GM23248 (cell line): ENCODE results near the gene RAB31. TPM values are rescaled to one million over a fixed set of nuclear protein-coding genes. Genes with fewer than 3 reads are reported as not detected.

ENCODE experiments used
- DNase-seq: peaks from one replicate; pipeline ENCODE4 v3.0.0-alpha.2; 2015
- H2AFZ ChIP-seq: fragments of 200-600 bp; sonication (generic); 2 replicates; pipeline ENCODE4 v1.6.1; 2016; ENCODE audit warnings: antibody characterized with exemption
- H3F3A ChIP-seq: fragments of 200-600 bp; sonication (generic); 2 replicates; pipeline ENCODE4 v1.6.1; 2016; ENCODE audit warnings: mild to moderate bottlenecking, antibody characterized with exemption, mixed run types; ENCODE audit not compliant: insufficient read depth
- H3K27ac ChIP-seq: fragments of 200-600 bp; sonication (generic); 2 replicates; pipeline ENCODE4 v1.5.1; 2016; ENCODE audit warnings: mild to moderate bottlenecking
- H3K27me3 ChIP-seq: fragments of 200-600 bp; sonication (generic); replicated peaks from 2 replicates; pipeline ENCODE4 v1.6.1; 2016; ENCODE audit warnings: mild to moderate bottlenecking; ENCODE audit not compliant: insufficient read depth
- H3K36me3 ChIP-seq: fragments of 200-600 bp; sonication (generic); 2 replicates; pipeline ENCODE4 v1.6.1; 2016; ENCODE audit warnings: low read depth, mild to moderate bottlenecking
- H3K4me1 ChIP-seq: fragments of 200-600 bp; sonication (generic); 2 replicates; pipeline ENCODE4 v1.6.1; 2016; ENCODE audit warnings: mild to moderate bottlenecking; ENCODE audit not compliant: insufficient read depth
- H3K4me2 ChIP-seq: fragments of 200-600 bp; sonication (generic); one replicate; pipeline ENCODE4 v1.6.1; 2016; ENCODE audit warnings: mild to moderate bottlenecking; ENCODE audit not compliant: unreplicated experiment
- H3K4me3 ChIP-seq: fragments of 200-600 bp; sonication (generic); 2 replicates; pipeline ENCODE4 v1.5.1; 2016; ENCODE audit warnings: mild to moderate bottlenecking
- H3K79me2 ChIP-seq: fragments of 200-600 bp; sonication (generic); 2 replicates; pipeline ENCODE4 v1.6.1; 2016; ENCODE audit warnings: mild to moderate bottlenecking; ENCODE audit not compliant: insufficient read depth
- H3K9ac ChIP-seq: fragments of 200-600 bp; sonication (generic); 2 replicates; pipeline ENCODE4 v1.6.1; 2016; ENCODE audit warnings: mild to moderate bottlenecking
- H3K9me2 ChIP-seq: fragments of 200-600 bp; sonication (generic); 2 replicates; pipeline ENCODE4 v1.6.1; 2016; ENCODE audit warnings: mixed run types, mild to moderate bottlenecking, moderate library complexity; ENCODE audit not compliant: insufficient read depth
- H3K9me3 ChIP-seq: fragments of 200-600 bp; sonication (generic); one replicate; pipeline ENCODE4 v1.6.1; 2017; ENCODE audit warnings: low read depth
- H4K20me1 ChIP-seq: fragments of 200-600 bp; sonication (generic); 2 replicates; pipeline ENCODE4 v1.6.0; 2016; ENCODE audit not compliant: insufficient read depth
- EZH2 ChIP-seq: fragments of 200-600 bp; sonication (generic); IDR thresholded peaks from 2 replicates; pipeline ENCODE4 v1.6.1; 2018; ENCODE audit warnings: antibody characterized with exemption, mild to moderate bottlenecking; ENCODE audit not compliant: insufficient read depth, poor library complexity, severe bottlenecking
- EZH2phosphoT487 ChIP-seq: fragments of 200-600 bp; sonication (generic); IDR thresholded peaks from 2 replicates; pipeline ENCODE4 v1.6.1; 2018; ENCODE audit warnings: antibody characterized with exemption, moderate library complexity, mild to moderate bottlenecking, low read depth; ENCODE audit not compliant: insufficient read depth
- WGBS, 2 experiments: methylation state at CpG; one replicate each; pipeline ENCODE4 v1.1.6; 2015 to 2017; ENCODE audit warnings: low lambda C conversion rate in 2 of 2, low coverage in 1 of 2; ENCODE audit errors: missing lambda C conversion rate in 2 of 2; 5-methylcytosine and 5-hydroxymethylcytosine counted together
- in situ Hi-C: fragments of 300-500 bp; cut with MboI; formaldehyde crosslinking; loops from 2 replicates; pipeline ENCODE4 v1.15.0; 2020
- polyA plus RNA-seq: library from polyadenylated mRNA; unstranded; fragments of >200 nt; fragmentation: Nextera tagmentation; extraction: Ambion mirVana; gene quantifications from 2 replicates; pipeline ENCODE4 v1.2.1, GENCODE V29; 2016
- total RNA-seq: library from RNA; depleted of rRNA; stranded (reverse); fragments of >200 nt; shearing (Covaris generic); gene quantifications from 2 replicates; pipeline ENCODE4 v1.2.3, GENCODE V29; 2014

The RAB31 gene
- total and polyA plus RNA-seq, 2 experiments from 2014 or later = 49.2 to 144 TPM

GRCh38 chr18:9710037-9710436 is 1.9 kb downstream of the RAB31 start:
- peaks cover 25% of the 10 kb centered on the region for H3F3A ChIP-seq
- H3K4me2 ChIP-seq = peak overlapping the region; percentile 91
- H3K9ac ChIP-seq = no peak overlapping the region
- 92 to 93% methylated on average over 4 of the region's 4 CpGs for WGBS, 2 experiments
- H3K4me3 ChIP-seq = peak overlapping the region; percentile 83
- no peaks in the 10 kb centered on the region for H3K27me3 ChIP-seq
- no peaks in the 10 kb centered on the region for H4K20me1 ChIP-seq
- H3K9me3 ChIP-seq = no peaks in the 10 kb centered on the region
- peaks cover 33% of the 10 kb centered on the region for H3K4me1 ChIP-seq
- H3K79me2 ChIP-seq = peaks cover 68% of the 10 kb centered on the region
- no peaks in the 10 kb centered on the region for H3K9me2 ChIP-seq
- TF ChIP-seq EZH2phosphoT487 (no peak), EZH2 (no peak)
- DNase-seq = no peak
- H2AFZ ChIP-seq = no peak overlapping the region
- H3K36me3 ChIP-seq = no peaks in the 10 kb centered on the region
- in situ Hi-C loops = no loop called here
- no peak overlapping the region for H3K27ac ChIP-seq

DNA sequence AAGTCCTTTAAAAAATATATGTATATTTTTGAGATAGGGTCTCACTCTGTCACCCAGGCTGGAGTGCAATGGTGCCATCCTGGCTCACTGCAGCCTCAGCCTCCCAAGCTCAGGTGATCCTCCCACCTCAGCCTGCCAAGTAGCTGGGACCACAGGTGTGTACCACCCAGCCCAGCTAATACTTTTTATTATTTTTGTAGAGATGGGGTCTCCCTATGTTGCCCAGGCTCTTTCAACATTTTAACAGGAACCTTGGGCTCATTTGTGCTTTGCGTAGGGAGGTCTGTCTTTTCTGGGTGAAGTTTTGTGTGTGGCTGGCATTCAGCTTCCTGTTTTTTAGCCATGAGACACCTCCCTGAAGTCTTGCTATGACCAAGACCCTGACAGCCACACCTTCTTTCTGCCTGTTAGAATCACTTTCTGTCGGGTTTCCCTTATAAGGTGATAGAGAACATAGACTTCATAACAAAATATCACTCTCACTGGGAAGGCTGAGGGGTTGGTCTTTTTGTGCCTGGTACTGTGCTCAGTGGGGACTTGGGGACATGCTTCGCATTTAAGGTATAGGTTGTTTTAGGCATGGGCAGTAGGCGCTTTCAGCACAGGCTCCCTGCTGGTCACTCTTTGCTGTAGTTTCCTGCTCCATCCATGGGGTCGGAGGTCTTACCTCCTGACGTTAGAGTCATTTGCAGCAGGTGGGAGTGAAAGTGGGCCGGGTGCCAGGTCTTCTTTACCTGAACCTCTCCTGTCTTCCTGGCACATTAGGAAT is 3.4 kb downstream of the RAB31 start:
- 72 to 73% methylated on average over 7 of the region's 7 CpGs for WGBS, 2 experiments
- DNase-seq = no peak
- H3K36me3 ChIP-seq = no peaks in the 10 kb centered on the region

GRCh38 chr18:9712130-9712577 is 4.1 kb downstream of the RAB31 start:
- H3K9ac ChIP-seq = no peak overlapping the region

More for the DNA sequence above, 3.4 kb downstream of the RAB31 start:
- Histone ChIP-seq H3K27me3 (no peaks in the 10 kb centered on the region), H3K9me2 (no peaks in the 10 kb centered on the region), H3K4me3 (no peak overlapping the region), H3K4me2 (no peak overlapping the region), H3K79me2 (peaks cover 83% of the 10 kb centered on the region), H3K4me1 (peaks cover 18% of the 10 kb centered on the region), H3F3A (peaks cover 12% of the 10 kb centered on the region), H4K20me1 (no peaks in the 10 kb centered on the region), H2AFZ (no peak overlapping the region), H3K9ac (no peak overlapping the region), H3K9me3 (no peaks in the 10 kb centered on the region), H3K27ac (no peak overlapping the region)
- in situ Hi-C loops = no loop called here
- TF ChIP-seq EZH2 = no peak

DNA sequence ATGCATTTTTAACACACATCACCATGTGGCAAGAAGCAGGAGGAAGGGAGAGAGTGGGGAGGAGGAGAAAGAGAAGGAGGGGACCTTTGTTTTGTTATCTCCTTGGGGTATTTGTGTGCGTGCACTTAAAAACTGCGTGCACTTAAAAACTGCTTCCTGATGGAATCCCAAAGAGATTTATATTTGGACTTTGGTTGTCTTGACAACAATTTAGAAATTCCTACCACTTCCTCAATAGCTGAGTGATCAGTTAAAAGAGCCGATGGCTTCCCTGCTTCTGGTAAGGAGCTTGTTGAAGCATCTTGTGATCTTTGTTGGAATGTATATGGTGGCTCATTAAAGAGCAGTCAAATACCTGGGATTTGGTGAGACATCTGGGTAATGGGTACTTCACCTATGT is 4.5 kb downstream of the RAB31 start:
- TF ChIP-seq EZH2 (no peak), EZH2phosphoT487 (no peak)
- H3F3A ChIP-seq = peaks cover 2% of the 10 kb centered on the region; the same call in 1 of the 2 replicates
- 0 out of 2 replicates have a peak overlapping the region, but pooled peaks have one; percentile 12 for H3K27ac ChIP-seq
- H3K4me3 ChIP-seq = no peak overlapping the region
- H2AFZ ChIP-seq = no peak overlapping the region
- no peaks in the 10 kb centered on the region for H3K9me3 ChIP-seq
- peak; percentile 52 for DNase-seq
- peaks cover 8% of the 10 kb centered on the region for H3K4me1 ChIP-seq
- H3K4me2 ChIP-seq = no peak overlapping the region
- H3K79me2 ChIP-seq = peaks cover 93% of the 10 kb centered on the region
- 42 to 46% methylated on average over 2 to 3 of the region's 3 CpGs for WGBS, 2 experiments
- no peaks in the 10 kb centered on the region for H3K36me3 ChIP-seq
- no peaks in the 10 kb centered on the region for H4K20me1 ChIP-seq
- H3K9ac ChIP-seq = no peak overlapping the region
- no peaks in the 10 kb centered on the region for H3K27me3 ChIP-seq
- in situ Hi-C loops = no loop called here
- H3K9me2 ChIP-seq = no peaks in the 10 kb centered on the region

More at GRCh38 chr18:9712130-9712577, 4.1 kb downstream of the RAB31 start:
- H3K27ac ChIP-seq = 0 out of 2 replicates have a peak overlapping the region, but pooled peaks have one; percentile 12
- WGBS, 2 experiments = 82 to 84% methylated on average over 5 of the region's 5 CpGs
- H2AFZ ChIP-seq = no peak overlapping the region
- no peak overlapping the region for H3K4me2 ChIP-seq
- peaks cover 89% of the 10 kb centered on the region for H3K79me2 ChIP-seq
- TF ChIP-seq EZH2phosphoT487 = no peak
- no peak overlapping the region for H3K4me3 ChIP-seq
- no peaks in the 10 kb centered on the region for H3K9me2 ChIP-seq
- no peaks in the 10 kb centered on the region for H4K20me1 ChIP-seq
- in situ Hi-C loops = no loop called here
- H3K4me1 ChIP-seq = peaks cover 12% of the 10 kb centered on the region
- no peak for DNase-seq
- H3K9me3 ChIP-seq = no peaks in the 10 kb centered on the region
- peaks cover 6% of the 10 kb centered on the region; the same call in 1 of the 2 replicates for H3F3A ChIP-seq
- H3K27me3 ChIP-seq = no peaks in the 10 kb centered on the region
- H3K36me3 ChIP-seq = no peaks in the 10 kb centered on the region
